HG03064 (cell line): ENCODE data around the gene FURIN.
A peak's percentile ranks its signal among the peaks of the same experiment; 100 is the strongest.
"Not testable (repeated sequence)": the region's sequence is repeated elsewhere in the genome, so short reads cannot be mapped to it uniquely, and the experiment has no call there.

Experiments used
- ATAC-seq: cut with Tn5 transposase; IDR thresholded peaks from one replicate; pipeline ENCODE4 v1.9.1; 2021; ENCODE audit warnings: low read depth; ENCODE audit not compliant: unreplicated experiment

The FURIN gene

DNA sequence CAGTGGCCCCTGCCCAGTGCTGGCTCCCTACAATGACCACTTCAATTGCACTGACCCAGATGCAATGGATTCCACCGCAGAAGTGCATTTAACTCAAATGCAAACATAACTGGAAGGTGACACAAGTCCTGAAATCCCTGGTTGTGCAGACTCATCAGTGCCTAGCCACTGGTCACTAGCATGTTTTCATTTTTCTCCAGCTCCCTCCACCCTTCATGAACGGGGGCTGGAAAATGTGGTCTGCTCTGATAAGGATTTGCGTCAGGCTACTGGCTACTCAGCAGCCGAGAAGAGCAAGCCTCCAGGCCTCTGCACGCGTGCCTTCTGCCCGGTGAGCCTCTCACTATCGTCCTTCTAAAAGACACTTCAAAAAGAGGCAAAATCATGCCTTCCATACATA is 27.4 kb upstream of the FURIN start:
- ATAC-seq, result no peak

DNA sequence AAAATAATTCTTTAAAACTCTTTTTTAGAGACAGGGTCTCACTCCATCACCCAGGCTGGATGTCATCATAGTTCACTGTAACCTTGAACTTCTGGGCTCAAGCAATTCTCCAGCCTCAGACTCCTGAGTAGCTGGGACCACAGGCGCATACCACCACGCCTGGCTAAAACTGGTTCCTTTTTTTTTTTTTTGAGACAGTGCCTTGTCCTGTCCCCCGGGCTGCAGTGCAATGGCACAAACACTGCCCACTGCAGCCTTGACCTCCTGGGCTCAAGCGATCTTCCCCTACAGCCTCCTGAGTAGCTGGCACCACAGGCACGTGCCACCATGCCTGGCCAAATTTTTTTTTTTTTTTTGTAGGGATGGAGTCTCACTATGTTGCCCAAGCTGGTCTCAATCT is 23.7 kb upstream of the FURIN start:
- no peak for ATAC-seq

DNA sequence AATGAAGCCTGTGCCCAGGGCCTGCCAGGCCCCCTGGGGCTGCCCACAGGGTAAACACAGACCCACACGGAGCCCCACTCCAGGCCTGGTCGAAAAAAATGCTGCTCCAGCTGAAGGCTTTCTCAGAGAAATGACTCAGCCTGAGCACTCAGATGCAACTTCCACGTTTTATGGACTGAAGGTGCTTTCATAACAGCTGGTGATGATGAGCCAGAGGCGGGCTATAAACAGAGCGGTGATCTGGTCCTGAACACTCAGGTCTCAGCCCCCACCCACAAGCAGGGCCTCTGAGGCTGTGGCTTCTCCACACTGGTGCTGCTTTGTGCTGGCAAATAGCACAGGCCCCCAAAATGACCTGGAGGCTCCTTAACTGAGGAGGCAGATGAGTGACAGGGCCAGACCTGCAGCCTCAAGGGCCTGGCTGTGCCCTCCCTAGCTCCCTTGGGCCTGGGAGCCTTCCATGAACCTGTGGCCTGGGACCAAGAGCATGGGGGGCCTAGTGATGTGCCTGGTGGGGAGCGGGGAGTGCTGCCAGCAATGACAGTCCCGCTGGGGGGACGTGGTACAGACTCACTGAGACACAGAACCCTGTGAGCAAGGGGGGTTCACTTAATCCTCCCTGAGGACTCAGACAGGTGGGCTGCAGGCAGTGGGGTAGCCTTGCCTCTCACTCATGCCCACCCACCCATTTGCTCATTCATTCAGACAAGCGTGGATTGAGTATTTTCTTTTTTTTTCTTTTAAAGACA is 23.0 kb upstream of the FURIN start:
- peak; percentile 88 for ATAC-seq

DNA sequence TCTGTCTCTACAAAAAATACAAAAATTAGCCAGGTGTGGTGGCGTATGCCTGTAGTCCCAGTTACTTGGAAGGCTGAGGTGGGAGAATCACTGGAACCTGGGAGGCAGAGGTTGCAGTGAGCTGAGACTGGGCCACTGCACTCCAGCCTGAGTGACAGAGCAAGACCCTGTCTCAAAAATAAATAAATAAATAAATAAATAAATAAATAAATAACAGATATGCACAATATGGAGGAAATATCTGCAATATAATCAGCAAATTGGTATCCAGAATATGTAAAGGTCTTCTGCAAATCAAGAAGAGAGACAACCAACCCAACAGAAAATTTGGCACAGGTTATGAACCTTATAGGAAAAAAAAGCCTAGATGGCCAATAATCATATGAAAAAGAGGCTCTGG is 19.0 kb upstream of the FURIN start:
- ATAC-seq, result not testable (repeated sequence)

DNA sequence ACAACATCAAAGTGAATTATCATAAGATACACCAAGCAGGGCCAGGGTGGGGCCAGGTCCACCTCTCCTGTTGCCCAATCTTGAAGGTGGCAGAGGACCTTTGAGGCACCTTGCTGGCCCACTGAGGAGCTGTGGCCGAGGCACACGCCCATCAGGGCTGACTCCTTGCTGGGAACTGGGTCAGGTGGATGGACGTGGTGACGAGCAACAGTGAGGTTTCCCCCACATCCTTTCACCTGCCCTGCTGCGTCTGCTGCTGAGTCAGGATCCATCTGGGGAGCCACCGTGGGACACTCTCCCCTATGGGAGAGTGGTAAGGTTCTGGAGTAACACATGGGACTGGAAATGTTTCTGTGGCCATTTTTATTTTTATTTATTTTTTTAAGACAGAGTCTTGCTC is 17.3 kb upstream of the FURIN start:
- no peak for ATAC-seq

DNA sequence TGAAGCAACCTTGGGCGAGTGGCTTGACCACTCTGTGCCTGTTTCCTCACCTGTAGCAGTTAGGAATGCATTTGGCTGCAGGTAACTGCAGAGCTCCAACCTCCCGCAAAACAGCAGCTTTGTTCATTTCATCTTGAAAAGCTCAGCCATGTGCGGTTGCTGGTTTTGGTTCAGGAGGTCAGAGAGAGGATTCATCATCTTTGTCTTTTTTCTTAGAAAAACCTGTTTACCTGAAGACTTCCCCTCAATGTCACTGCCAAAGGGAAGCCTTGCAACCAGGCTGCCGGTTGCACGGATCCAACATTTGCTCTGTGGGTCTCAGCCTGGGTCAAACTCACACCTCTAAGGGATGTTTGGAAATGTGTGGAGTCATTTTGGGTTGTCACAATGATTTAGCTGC is 16.4 kb upstream of the FURIN start:
- no peak for ATAC-seq

DNA sequence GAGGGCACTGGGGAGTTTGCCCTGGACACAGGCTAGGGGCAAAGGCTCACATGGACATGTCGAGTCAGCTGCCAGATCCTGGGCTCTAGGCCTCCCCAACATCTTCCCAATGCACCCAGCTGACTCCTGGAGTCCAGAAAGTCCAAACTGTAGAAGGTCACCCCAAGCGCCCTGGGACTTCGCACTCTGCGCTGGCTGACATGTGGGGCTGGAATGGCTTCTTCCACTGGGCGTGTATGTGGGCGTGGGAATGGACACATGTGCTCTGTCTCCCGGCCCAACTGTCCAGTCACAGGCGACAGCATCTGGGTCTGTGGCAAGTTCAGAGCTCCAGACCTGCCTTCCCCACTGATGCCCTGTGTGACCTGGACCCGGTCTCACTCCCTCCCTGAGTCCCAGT is 13.2 kb upstream of the FURIN start:
- ATAC-seq, result no peak

DNA sequence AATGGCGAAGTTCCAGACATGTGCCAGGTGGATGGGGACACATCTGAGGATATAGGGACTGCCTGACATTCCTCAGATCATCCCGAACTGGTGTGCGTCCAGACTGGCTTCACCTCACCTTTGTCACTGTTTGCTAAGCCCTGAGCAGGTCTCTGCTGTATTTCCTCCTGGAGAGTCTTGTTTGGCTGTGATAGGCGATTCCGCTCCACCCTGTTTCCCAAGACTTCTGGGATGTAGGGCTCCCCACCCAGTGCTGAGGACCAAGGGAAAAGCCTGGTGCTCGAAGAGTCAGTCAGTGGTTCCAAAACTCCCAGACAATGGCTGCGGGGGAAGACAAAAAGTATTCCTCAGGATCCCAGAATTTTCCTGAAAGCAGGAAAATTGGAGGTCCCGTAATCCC is 11.1 kb upstream of the FURIN start:
- no peak for ATAC-seq

DNA sequence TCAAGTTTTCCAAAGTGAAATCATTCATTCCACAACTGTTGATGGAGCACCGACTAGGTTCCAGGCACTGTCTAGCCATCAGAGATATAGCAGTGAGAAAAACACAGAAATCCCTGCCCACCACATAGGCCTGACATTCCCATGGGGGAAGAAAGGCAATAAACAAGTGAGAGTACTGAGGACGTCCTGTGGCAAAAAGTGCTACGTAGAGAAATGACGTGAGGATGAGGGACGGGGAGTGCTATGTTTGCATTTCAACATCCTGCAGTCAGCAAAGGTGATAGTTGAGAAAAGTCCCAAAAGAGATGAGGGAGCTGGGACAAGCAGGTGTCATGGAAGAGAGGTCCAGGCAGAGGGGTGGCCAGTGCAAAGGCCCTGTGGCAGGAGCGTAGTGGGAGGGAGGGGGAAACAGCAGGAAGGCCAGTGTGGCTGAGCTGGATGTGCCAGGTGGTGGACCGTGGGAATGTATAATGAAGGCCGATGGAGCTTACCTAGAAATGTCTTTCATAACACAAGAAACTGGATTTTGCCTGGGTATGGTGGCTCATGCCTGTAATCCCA is 10.4 kb upstream of the FURIN start:
- no peak for ATAC-seq

DNA sequence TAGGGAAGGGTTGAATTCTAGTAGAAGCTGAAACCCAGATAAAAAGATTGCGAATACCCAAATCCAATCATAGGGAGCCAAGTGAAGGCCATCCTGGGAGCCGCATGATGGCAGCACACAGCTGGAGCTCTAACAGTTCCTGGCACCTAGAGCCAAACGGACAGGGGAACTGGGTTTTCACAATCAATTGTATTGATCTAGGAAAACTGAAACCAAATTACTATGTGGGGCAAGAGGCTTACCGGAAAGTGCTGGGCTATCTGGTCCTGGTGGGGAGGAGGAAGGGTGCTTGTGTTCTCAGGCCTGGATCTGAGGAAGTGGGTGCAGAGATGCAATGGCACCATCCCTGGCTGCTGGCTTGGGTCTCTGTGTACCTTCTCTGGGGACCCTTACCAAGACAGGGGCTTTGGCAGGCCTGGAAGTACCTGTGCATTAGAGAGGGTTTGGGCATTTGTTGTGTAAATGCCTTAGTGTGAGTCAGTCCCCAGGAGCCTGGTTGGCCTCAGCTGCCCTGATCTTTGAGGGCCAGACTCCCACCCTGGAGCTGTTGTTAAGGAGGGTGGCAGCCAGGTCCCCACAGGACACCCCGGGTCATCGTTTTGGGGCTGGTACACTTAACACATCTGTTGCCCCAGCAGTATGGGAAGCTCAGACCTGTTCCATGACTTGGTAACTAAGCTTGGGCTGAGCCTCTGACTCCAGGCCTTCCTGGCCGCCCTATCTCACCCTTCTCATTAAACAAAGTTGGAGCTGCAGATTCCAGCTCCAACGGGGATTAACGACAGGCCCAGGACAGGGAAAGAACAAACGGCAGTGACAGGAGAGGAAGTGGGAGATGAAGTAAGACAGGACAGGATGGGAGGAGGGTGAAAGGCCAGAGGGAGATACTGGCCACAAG is 8.9 kb upstream of the FURIN start:
- no peak for ATAC-seq

DNA sequence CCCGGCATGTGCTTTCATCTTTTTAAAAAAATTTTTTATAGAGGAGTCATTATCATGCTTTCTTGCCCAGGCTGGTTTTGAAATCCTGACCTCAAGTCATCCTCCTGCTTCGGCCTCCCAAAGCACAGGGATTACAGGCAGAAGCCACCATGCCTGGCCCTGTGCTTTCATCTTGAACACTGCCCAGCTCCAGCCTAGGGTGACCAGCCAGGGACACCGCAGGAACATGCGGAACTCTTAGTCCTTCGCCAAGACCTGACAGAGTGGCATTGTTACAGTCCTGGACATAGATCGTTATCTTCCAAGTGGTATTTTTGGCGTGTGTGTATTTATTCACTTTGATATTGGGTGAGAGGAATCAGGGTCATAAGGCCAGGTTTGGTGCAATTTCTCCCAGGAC is 7.9 kb upstream of the FURIN start:
- ATAC-seq, result no peak

DNA sequence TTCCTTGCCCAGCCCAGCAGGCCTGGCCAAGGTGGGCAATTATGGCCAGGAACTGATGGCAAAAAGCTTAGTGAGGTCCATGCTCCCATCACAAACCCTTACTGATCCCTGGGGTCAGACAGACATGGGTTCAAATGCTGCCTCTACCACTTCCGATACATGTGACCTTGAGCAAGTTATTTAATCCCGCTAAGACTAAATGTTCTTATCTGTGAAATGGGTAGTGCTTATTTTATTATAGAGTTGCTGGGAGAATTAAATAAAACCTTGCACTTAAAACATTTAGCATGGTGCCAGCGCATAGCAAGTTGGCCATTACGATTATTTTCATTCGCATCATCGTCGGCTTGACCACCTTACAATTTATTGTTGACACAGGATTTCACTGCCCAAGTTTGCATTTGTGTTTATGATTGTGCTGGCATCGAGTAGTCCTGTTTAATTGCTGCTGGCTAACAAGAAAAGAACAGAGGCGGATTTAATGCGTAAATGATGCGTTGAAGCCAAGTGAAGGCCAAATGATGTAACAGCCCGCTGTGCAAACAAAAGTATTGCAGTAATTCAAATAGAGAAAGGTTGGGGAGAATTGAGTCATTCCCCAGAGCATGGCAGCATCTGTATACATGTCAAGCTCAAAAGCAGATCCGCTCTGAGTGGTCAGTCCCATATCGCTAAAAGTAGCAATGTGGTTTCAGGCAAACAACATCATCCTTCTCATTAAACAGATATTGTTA is 7.3 kb upstream of the FURIN start:
- ATAC-seq, result no peak

DNA sequence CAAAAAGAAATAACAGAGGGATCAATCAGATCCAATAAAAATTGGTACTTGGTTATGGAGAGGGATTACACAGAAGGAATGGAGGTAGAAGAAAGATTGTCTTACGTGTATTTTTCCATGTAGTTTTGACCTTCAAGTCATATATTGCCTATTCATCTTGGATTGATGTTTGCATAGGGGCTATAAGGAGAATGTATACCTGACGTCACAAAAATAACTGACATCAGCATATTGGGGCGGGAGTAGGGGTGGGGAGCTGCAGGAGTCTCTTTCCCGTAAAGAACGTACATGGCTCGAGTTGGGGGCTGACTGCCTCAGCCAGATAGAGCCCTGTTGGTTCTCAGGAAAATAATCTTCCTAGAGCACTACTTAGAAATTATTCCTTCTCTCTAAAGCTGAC is 5.9 kb upstream of the FURIN start:
- no peak for ATAC-seq

DNA sequence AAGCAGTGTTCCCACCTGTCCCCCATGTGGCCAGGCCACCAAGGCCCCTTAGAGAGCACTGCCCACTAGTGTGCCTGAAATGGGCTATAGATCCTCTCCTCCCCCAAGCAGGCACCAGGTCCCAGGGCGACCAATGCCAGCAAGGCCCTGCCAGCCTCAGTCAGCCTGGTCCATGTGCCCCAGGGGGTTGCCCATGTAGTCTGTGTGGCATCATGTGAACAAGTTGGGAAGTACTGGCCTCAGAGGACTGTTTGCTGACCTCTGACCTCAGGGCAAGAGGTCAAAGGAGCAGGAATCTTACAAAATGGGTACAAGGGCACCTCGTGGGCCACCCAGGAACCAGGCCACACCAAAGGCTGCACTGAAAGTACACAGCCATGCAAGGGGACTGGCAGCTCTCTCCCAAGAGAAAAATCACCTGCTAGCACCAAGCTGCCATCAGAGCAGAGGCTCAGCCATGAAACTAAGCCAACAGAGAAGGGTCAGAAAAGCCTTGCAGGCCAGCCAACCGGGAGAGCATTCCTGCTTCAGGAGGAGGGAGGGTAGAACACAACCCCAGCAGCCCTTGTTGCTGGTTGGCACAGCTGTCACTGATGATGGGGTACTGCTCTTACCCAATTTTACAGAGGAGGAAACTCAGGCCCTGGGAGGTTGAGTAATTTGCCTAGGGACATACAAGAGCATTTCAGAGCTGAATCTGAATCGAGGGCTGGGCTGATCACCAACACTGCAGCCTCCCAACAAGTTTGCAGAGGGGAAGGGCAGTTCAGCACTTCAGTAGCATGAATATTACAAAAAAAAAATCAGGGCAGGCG is 5.2 kb upstream of the FURIN start:
- no peak for ATAC-seq

DNA sequence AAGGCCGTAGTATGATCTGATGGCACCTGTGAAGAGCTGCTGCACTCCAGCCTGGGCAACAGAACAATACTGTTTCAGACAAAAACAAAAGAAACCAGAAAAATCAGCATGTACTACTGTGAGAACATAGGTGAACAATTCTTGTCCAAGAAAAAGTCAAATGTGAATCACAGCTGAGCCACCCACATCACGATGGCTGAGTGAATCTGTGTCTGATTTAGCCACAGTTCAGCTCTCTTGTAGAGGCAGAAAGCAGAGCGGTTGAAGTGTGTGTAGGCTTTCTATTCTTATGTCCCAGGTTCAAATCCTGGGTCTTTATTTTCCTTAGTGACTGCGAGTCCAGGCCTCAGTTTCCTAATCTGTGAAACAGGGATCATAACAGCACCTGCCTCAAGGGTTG is 4.4 kb upstream of the FURIN start:
- no peak for ATAC-seq

DNA sequence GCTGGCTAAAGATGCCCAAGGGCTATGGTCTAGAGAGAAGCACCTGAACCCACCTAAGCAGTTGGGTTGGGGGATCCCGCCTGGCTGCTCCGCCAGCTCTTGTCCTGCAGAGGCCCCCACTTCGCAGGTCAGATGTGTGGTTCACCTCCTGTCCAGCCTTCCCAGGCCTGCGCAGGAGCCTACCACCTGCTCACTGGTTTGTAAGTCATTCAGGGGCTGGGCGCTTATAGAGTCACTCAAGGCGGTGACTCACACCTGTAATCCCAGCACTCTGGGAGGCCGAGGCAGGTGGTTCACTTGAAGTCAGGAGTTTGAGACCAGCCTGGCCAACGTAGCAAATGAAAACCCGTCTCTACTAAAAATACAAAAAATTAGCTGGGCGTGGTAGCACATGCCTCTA is 3.9 kb upstream of the FURIN start:
- no peak for ATAC-seq

DNA sequence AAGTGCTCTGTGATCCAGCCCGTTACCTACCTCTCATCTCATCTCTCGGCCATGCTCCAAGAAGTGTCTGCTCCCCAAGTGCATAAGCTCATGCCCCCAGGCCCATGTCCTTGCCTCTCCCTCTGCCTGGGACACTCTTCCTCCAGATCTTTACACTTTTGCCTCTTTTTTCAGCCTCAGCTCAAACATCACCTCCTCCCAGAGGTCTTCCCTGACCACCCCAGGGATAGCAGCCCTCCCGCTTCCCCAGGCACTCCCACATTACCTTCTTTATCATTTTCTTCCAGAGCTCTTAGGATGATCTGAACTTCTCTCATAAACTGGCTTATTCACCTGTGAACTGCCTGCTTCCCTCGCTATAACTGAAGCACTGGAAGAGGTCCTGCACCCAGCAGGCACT is 2.7 kb upstream of the FURIN start:
- ATAC-seq, result no peak

DNA sequence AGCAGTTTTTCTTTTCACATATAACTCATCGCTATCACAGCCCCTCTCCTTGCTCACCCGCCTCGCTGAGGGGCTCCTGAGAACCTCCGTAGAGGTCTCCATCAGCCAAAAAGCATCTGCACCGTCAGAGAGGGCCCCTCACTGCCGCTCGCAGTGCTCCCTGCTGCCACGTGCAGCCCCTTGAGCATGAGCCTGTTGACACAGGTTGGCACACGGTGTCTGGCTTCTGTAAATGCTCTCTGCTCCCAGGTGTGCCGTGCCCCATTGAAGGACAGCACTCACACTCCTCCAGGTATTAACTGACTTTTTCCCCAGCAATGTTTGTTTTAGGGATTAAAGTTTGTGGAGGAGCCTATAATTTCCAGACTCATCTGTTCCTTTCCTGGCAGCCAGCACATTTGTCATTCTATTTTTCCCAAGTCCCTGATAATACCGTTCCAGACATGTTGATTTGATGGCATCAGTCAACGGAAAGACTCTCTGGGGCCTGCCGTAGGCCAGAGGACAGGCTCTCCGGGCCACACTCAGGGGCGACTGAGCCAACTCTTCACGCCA is 2.1 kb upstream of the FURIN start:
- no peak for ATAC-seq

DNA sequence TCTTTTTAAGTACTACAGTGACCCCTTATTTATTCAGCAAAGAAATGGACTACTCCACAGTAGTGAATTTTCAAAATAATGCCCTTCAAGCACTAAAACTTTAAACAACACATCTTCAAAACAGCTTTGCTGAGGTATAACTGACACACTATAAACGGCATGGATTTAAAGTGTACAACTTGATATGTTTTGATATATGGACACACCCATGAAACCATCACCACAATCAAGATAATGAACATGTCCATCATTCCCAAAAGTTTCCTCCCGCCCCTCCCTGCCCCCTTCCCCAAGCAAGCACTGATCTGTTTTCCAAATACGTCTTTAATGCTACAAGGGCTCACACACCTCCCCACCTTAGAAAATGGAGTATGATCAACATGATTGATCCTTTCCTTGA is 1.6 kb upstream of the FURIN start:
- no peak for ATAC-seq

DNA sequence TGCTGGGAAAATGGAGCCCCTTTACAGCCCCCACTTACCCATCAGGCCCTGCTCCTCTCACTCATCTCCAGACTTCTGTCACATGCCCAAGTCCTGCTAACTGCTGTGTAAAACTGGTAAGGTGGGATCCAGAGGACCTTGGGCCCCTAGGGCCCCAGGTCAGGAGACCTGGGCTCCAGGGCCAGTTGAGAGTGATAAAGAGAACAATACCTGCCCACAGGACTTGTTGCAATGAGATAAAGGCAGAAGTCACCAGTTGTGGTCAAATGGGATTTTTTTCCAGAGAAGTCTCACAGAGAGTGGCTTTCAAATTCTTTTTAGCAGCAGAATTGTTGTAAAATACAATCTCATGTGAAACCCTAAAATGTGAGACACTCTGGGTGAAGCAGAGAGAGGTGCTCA is 753 bp downstream of the FURIN start:
- no peak for ATAC-seq
